HepG2 (cell line): Measurements from ENCODE around the gene SERPINA9. TPM values are rescaled to one million over a fixed set of nuclear protein-coding genes. Genes with fewer than 3 reads are reported as not detected.

Source experiments
- ATF7 ChIP-seq, 2 experiments: fragments of 450-650 bp in 1 of 2; sonication (generic) in 1 of 2; formaldehyde crosslinking in 1 of 2; IDR thresholded peaks; 2 replicates each; pipeline versions ENCODE4 v1.4.0 to v1.6.1; 2016 to 2020; ENCODE audit warnings: antibody characterized with exemption in 1 of 2, mild to moderate bottlenecking in 1 of 2, missing genetic modification reagents in 1 of 2
- CHD4 ChIP-seq: fragments of 200-600 bp; sonication (generic); IDR thresholded peaks from 2 replicates; pipeline ENCODE4 v1.7.0; 2017; ENCODE audit warnings: mild to moderate bottlenecking, low read length, borderline replicate concordance
- IKZF1 ChIP-seq: fragments of 450-650 bp; IDR thresholded peaks from 2 replicates; pipeline ENCODE4 v1.7.1; 2016
- JUNB ChIP-seq: sonication (generic); formaldehyde crosslinking; IDR thresholded peaks from 2 replicates; pipeline ENCODE4 v1.8.0; 2022; ENCODE audit warnings: missing genetic modification reagents, mild to moderate bottlenecking, borderline replicate concordance
- NCOA2 ChIP-seq: sonication (generic); formaldehyde crosslinking; IDR thresholded peaks from 2 replicates; pipeline ENCODE4 v1.8.0; 2022; ENCODE audit warnings: inconsistent platforms
- NR2F6 ChIP-seq, 2 experiments: IDR thresholded peaks; 2 replicates each; pipeline ENCODE4 v1.6.1; 2016; ENCODE audit warnings: antibody characterized with exemption in 1 of 2, mild to moderate bottlenecking in 1 of 2
- RELA ChIP-seq: sonication (generic); formaldehyde crosslinking; IDR thresholded peaks from 2 replicates; pipeline ENCODE4 v1.4.0; 2020; ENCODE audit warnings: missing genetic modification reagents
- TCF12 ChIP-seq, 2 experiments: fragments of 450-650 bp in 1 of 2; sonication (generic) in 1 of 2; formaldehyde crosslinking in 1 of 2; IDR thresholded peaks; 2 replicates each; pipeline versions ENCODE4 v1.6.1 to v1.8.0; 2017 to 2022; ENCODE audit warnings: antibody characterized with exemption in 1 of 2, mild to moderate bottlenecking in 1 of 2, missing genetic modification reagents in 1 of 2, moderate library complexity in 1 of 2
- TCF7 ChIP-seq: sonication (generic); IDR thresholded peaks from 2 replicates; pipeline ENCODE4 v1.6.1; 2016; ENCODE audit warnings: antibody characterized with exemption, low read depth
- ZC3H4 ChIP-seq: sonication (generic); formaldehyde crosslinking; IDR thresholded peaks from 2 replicates; pipeline ENCODE4 v1.4.0; 2020; ENCODE audit warnings: missing genetic modification reagents, borderline replicate concordance
- ZFP90 ChIP-seq: sonication (generic); formaldehyde crosslinking; IDR thresholded peaks from 2 replicates; pipeline ENCODE4 v1.8.0; 2022; ENCODE audit warnings: missing genetic modification reagents, mild to moderate bottlenecking, inconsistent platforms, borderline replicate concordance
- polyA plus RNA-seq, 8 experiments: library from polyadenylated mRNA; depleted of rRNA in 3 of 8; stranded (reverse) in 7 of 8; unstranded in 1 of 8; fragments of >200 nt; fragmentation: Illumina TruSeq in 4 of 8; extraction: Trizol in 4 of 8; gene quantifications; 2 replicates each; pipeline versions ENCODE4 v1.2.1 to v1.2.3, GENCODE V29; 2011 to 2016; ENCODE audit warnings: low read depth in 4 of 8, missing spikeins in 1 of 8, mixed read lengths in 1 of 8; ENCODE audit not compliant: insufficient read depth in 1 of 8
- total RNA-seq, 5 experiments: library from RNA; depleted of rRNA; stranded (reverse); fragments of >200 nt; fragmentation: Illumina TruSeq; extraction: Trizol; gene quantifications; 2 replicates each; pipeline ENCODE4 v1.2.3, GENCODE V29; 2016; ENCODE audit warnings: low read depth in 1 of 5
- TF ChIP-seq, protein P1 (sequence below), 2 experiments: sonication (generic) in 1 of 2; formaldehyde crosslinking in 1 of 2; IDR thresholded peaks; 2 replicates each; pipeline versions ENCODE4 v1.4.0 to v1.6.1; 2016 to 2020; ENCODE audit warnings: borderline replicate concordance in 1 of 2, low read depth in 1 of 2, mild to moderate bottlenecking in 1 of 2, missing genetic modification reagents in 1 of 2
- TF ChIP-seq, protein P2 (sequence below): IDR thresholded peaks from 2 replicates; pipeline ENCODE4 v1.6.1; 2016; ENCODE audit warnings: low read depth, borderline replicate concordance
- TF ChIP-seq, protein P3 (sequence below): sonication (generic); formaldehyde crosslinking; IDR thresholded peaks from 2 replicates; pipeline ENCODE4 v1.9.0; 2021; ENCODE audit warnings: missing genetic modification reagents, mild to moderate bottlenecking, borderline replicate concordance

Gene SERPINA9
- total and polyA plus RNA-seq, 2 of the 13 experiments (the other 11 are each of a cell fraction or from before 2014, with no cell fraction given): 0.21 TPM; not detected in 1

GRCh38 chr14:94522115-94522724 is 46.2 kb upstream of the SERPINA9 start (continued):
- TF ChIP-seq, protein P1, sequence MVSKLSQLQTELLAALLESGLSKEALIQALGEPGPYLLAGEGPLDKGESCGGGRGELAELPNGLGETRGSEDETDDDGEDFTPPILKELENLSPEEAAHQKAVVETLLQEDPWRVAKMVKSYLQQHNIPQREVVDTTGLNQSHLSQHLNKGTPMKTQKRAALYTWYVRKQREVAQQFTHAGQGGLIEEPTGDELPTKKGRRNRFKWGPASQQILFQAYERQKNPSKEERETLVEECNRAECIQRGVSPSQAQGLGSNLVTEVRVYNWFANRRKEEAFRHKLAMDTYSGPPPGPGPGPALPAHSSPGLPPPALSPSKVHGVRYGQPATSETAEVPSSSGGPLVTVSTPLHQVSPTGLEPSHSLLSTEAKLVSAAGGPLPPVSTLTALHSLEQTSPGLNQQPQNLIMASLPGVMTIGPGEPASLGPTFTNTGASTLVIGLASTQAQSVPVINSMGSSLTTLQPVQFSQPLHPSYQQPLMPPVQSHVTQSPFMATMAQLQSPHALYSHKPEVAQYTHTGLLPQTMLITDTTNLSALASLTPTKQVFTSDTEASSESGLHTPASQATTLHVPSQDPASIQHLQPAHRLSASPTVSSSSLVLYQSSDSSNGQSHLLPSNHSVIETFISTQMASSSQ (IDR thresholded peaks at IDR 0.05; ENCODE audit: low read depth): no peak; the same call in 1 of the 2 replicates
- TF ChIP-seq, protein P1 (CRISPR knock-in tag; IDR thresholded peaks at IDR 0.05; ENCODE audit: borderline replicate concordance): peak; percentile 81; the same call in 1 of the 2 replicates
- TF ChIP-seq, protein P2, sequence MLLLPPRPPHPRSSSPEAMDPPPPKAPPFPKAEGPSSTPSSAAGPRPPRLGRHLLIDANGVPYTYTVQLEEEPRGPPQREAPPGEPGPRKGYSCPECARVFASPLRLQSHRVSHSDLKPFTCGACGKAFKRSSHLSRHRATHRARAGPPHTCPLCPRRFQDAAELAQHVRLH (CRISPR knock-in tag): peak; percentile 74; the same call in 1 of the 2 replicates
- TF ChIP-seq, protein P3, sequence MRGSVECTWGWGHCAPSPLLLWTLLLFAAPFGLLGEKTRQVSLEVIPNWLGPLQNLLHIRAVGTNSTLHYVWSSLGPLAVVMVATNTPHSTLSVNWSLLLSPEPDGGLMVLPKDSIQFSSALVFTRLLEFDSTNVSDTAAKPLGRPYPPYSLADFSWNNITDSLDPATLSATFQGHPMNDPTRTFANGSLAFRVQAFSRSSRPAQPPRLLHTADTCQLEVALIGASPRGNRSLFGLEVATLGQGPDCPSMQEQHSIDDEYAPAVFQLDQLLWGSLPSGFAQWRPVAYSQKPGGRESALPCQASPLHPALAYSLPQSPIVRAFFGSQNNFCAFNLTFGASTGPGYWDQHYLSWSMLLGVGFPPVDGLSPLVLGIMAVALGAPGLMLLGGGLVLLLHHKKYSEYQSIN (CRISPR knock-in tag): no peak
- peak; percentile 97 for TF ChIP-seq NR2F6 (IDR thresholded peaks at IDR 0.05)
- TF ChIP-seq NR2F6 (CRISPR knock-in tag; IDR thresholded peaks at IDR 0.05): peak; percentile 98
- TF ChIP-seq TCF7: peak; percentile 70
- TF ChIP-seq NCOA2 (CRISPR knock-in tag): peak; percentile 97
- TF ChIP-seq IKZF1: no peak
- TF ChIP-seq CHD4: 0 out of 2 replicates have a peak, but pooled peaks have one; percentile 9
- no peak for TF ChIP-seq TCF12 (IDR thresholded peaks at IDR 0.05)
- 0 out of 2 replicates have a peak, but pooled peaks have one; percentile 39 for TF ChIP-seq TCF12 (CRISPR knock-in tag; IDR thresholded peaks at IDR 0.05)
- no peak for TF ChIP-seq ZC3H4 (CRISPR knock-in tag)
- 0 out of 2 replicates have a peak, but pooled peaks have one; percentile 47 for TF ChIP-seq ZFP90
- no peak for TF ChIP-seq ATF7 (IDR thresholded peaks at IDR 0.05)
- TF ChIP-seq ATF7 (CRISPR knock-in tag; IDR thresholded peaks at IDR 0.05): peak; percentile 77; the same call in 1 of the 2 replicates
- TF ChIP-seq RELA (CRISPR knock-in tag): no peak
- no peak for TF ChIP-seq JUNB (CRISPR knock-in tag)
